ENCODE data around the gene FAM76B. TPM values are rescaled to one million over a fixed set of nuclear protein-coding genes. Genes with fewer than 3 reads are reported as not detected.
"Not testable (repeated sequence)": the region's sequence is repeated elsewhere in the genome, so short reads cannot be mapped to it uniquely, and the experiment has no call there.

The FAM76B gene
- total RNA-seq, 5 donors from 2014 or later (not counting 1 experiment from before 2014, with no cell fraction given), result 41.5 to 81.0 (median 45.4) TPM

GRCh38 chr11:95831198-95831883 is 41.8 kb upstream of the FAM76B start:
- Mint-ChIP-seq H3K4me1 (no peaks in the 10 kb centered on the region), H3K36me3 (peaks cover 34% of the 10 kb centered on the region), H3K4me3 (no peak overlapping the region), H3K27ac (peak overlapping the region; percentile 17 to 41), H3K27me3 (no peaks in the 10 kb centered on the region), H3K9me3 (no peaks in the 10 kb centered on the region)
- no peak overlapping the region for H3K4me3 ChIP-seq (ENCODE audit: control insufficient read depth in 1 of 2, extremely low read depth in 1 of 2, low read length in 1 of 2)
- no peak overlapping the region for H3K27ac ChIP-seq (ENCODE audit: low read length)
- DNase-seq (no peak), ATAC-seq (replicated peaks in 1 of 4) (no peak)
- ChIA-PET POLR2A (no interaction called here), CTCF (no interaction called here)
- H3K36me3 ChIP-seq (ENCODE audit: control insufficient read depth in 2 of 2, extremely low read depth in 1 of 2, insufficient read depth in 1 of 2, low read length in 1 of 2), result peaks cover 3 to 53% of the 10 kb centered on the region in 2 donors
- no peaks in the 10 kb centered on the region for H3K9me3 ChIP-seq
- H3K27me3 ChIP-seq (replicated peaks in 1 of 2; ENCODE audit: control insufficient read depth in 2 of 2, extremely low read depth in 1 of 2, insufficient read depth in 2 of 2, low read length in 1 of 2), result no peaks in the 10 kb centered on the region
- H3K4me1 ChIP-seq (ENCODE audit: control insufficient read depth in 1 of 2, extremely low read depth in 1 of 2, insufficient read depth in 2 of 2, low read length in 2 of 2), result no peaks in the 10 kb centered on the region
- WGBS (ENCODE audit: insufficient coverage), result no CpG with 5 or more reads among the region's 2 CpGs

- H3K4me1 ChIP-seq (ENCODE audit: control insufficient read depth in 1 of 2, extremely low read depth in 1 of 2, insufficient read depth in 2 of 2, low read length in 2 of 2), result no peaks in the 10 kb centered on the region
- CTCF ChIA-PET, result interaction anchor here in 1 of 2 donors (0.8 kb wide), 1 partner anchor 33 kb away, joined by 3 read pairs; no protein-coding TSS in a partner anchor
- no peaks in the 10 kb centered on the region for H3K4me1 Mint-ChIP-seq
- no peaks in the 10 kb centered on the region for H3K27me3 Mint-ChIP-seq
- no peaks in the 10 kb centered on the region for H3K9me3 ChIP-seq
- H3K27me3 ChIP-seq (replicated peaks in 1 of 2; ENCODE audit: control insufficient read depth in 2 of 2, extremely low read depth in 1 of 2, insufficient read depth in 2 of 2, low read length in 1 of 2), result no peaks in the 10 kb centered on the region
- no peak overlapping the region for H3K27ac ChIP-seq (ENCODE audit: low read length)
- no peak overlapping the region for H3K4me3 Mint-ChIP-seq
- no peaks in the 10 kb centered on the region for H3K9me3 Mint-ChIP-seq
- H3K36me3 ChIP-seq (ENCODE audit: control insufficient read depth in 2 of 2, extremely low read depth in 1 of 2, insufficient read depth in 1 of 2, low read length in 1 of 2), result peaks cover 3 to 44% of the 10 kb centered on the region in 2 donors
- WGBS (ENCODE audit: insufficient coverage), result no CpG with 5 or more reads among the region's 1 CpG
- POLR2A ChIA-PET, result interaction anchor here in 1 of 2 donors (0.6 kb wide), 1 partner anchor 138 kb away, joined by 3 read pairs; no protein-coding TSS in a partner anchor
- peaks cover 40% of the 10 kb centered on the region for H3K36me3 Mint-ChIP-seq
- ATAC-seq (replicated peaks in 1 of 4) (no peak), DNase-seq (no peak)
- peak overlapping the region in 1 of 2 donors; percentile 24 for H3K27ac Mint-ChIP-seq
- H3K4me3 ChIP-seq (ENCODE audit: control insufficient read depth in 1 of 2, extremely low read depth in 1 of 2, low read length in 1 of 2), result no peak overlapping the region
Measured at GRCh38 chr11:95829580-95830259, 40.1 kb upstream of the FAM76B start.

- no peak overlapping the region for H3K4me3 Mint-ChIP-seq
- H3K9me3 Mint-ChIP-seq, result no peaks in the 10 kb centered on the region
- DNase-seq (no peak), ATAC-seq (replicated peaks in 1 of 4) (no peak)
- Histone ChIP-seq H3K27ac (ENCODE audit: low read length) (no peak overlapping the region), H3K36me3 (ENCODE audit: control insufficient read depth in 2 of 2, extremely low read depth in 1 of 2, insufficient read depth in 1 of 2, low read length in 1 of 2) (peaks cover under 1 to 33% of the 10 kb centered on the region in 2 donors), H3K9me3 (no peaks in the 10 kb centered on the region), H3K4me1 (ENCODE audit: control insufficient read depth in 1 of 2, extremely low read depth in 1 of 2, insufficient read depth in 2 of 2, low read length in 2 of 2) (no peaks in the 10 kb centered on the region), H3K4me3 (ENCODE audit: control insufficient read depth in 1 of 2, extremely low read depth in 1 of 2, low read length in 1 of 2) (no peak overlapping the region), H3K27me3 (replicated peaks in 1 of 2; ENCODE audit: control insufficient read depth in 2 of 2, extremely low read depth in 1 of 2, insufficient read depth in 2 of 2, low read length in 1 of 2) (no peaks in the 10 kb centered on the region)
- WGBS (ENCODE audit: insufficient coverage), result no CpG with 5 or more reads among the region's 4 CpGs
- CTCF ChIA-PET, result interaction anchor here (0.6 to 1.1 kb wide), 4 partner anchors 8 to 1378 kb away, joined by 3 to 5 read pairs (median 4); no protein-coding TSS in a partner anchor
- H3K4me1 Mint-ChIP-seq, result no peaks in the 10 kb centered on the region
- POLR2A ChIA-PET, result interaction anchor here (0.5 to 0.7 kb wide), 2 partner anchors 20 to 592 kb away, joined by 3 read pairs; no protein-coding TSS in a partner anchor
- no peaks in the 10 kb centered on the region for H3K27me3 Mint-ChIP-seq
- H3K27ac Mint-ChIP-seq, result no peak overlapping the region
- peaks cover 47% of the 10 kb centered on the region for H3K36me3 Mint-ChIP-seq
Measured at GRCh38 chr11:95827696-95828095, 38.1 kb upstream of the FAM76B start.

- no peak overlapping the region for H3K27ac ChIP-seq (ENCODE audit: low read length)
- H3K36me3 ChIP-seq (ENCODE audit: control insufficient read depth in 2 of 2, extremely low read depth in 1 of 2, insufficient read depth in 1 of 2, low read length in 1 of 2), result peaks cover 0 to 31% of the 10 kb centered on the region in 2 donors
- Mint-ChIP-seq H3K27me3 (no peaks in the 10 kb centered on the region), H3K27ac (peak overlapping the region in 1 of 2 donors; percentile 61), H3K4me1 (no peaks in the 10 kb centered on the region), H3K9me3 (no peaks in the 10 kb centered on the region), H3K4me3 (no peak overlapping the region), H3K36me3 (peaks cover 63% of the 10 kb centered on the region)
- H3K9me3 ChIP-seq, result no peaks in the 10 kb centered on the region
- no peak overlapping the region for H3K4me3 ChIP-seq (ENCODE audit: control insufficient read depth in 1 of 2, extremely low read depth in 1 of 2, low read length in 1 of 2)
- no peak for DNase-seq
- CTCF ChIA-PET, result interaction anchor here in 1 of 2 donors (0.6 kb wide), 1 partner anchor 11 kb away, joined by 4 read pairs; no protein-coding TSS in a partner anchor
- no peak for ATAC-seq (replicated peaks in 1 of 4)
- POLR2A ChIA-PET, result interaction anchor here in 1 of 2 donors (0.6 kb wide), 1 partner anchor 1654 kb away, joined by 3 read pairs; no protein-coding TSS in a partner anchor
- H3K27me3 ChIP-seq (replicated peaks in 1 of 2; ENCODE audit: control insufficient read depth in 2 of 2, extremely low read depth in 1 of 2, insufficient read depth in 2 of 2, low read length in 1 of 2), result no peaks in the 10 kb centered on the region
- WGBS (ENCODE audit: insufficient coverage), result no CpG with 5 or more reads among the region's 2 CpGs
- no peaks in the 10 kb centered on the region for H3K4me1 ChIP-seq (ENCODE audit: control insufficient read depth in 1 of 2, extremely low read depth in 1 of 2, insufficient read depth in 2 of 2, low read length in 2 of 2)
Measured at GRCh38 chr11:95821640-95822039, 32.1 kb upstream of the FAM76B start.

GRCh38 chr11:95816037-95816436 is 26.5 kb upstream of the FAM76B start:
- no peaks in the 10 kb centered on the region for H3K4me1 Mint-ChIP-seq
- no peaks in the 10 kb centered on the region for H3K9me3 ChIP-seq
- ChIA-PET CTCF (interaction anchor here in 1 of 2 donors (0.6 kb wide), 1 partner anchor 40 kb away, joined by 4 read pairs; no protein-coding TSS in a partner anchor), POLR2A (no interaction called here)
- no peak overlapping the region for H3K4me3 ChIP-seq (ENCODE audit: control insufficient read depth in 1 of 2, extremely low read depth in 1 of 2, low read length in 1 of 2)
- ATAC-seq (replicated peaks in 1 of 4) (no peak), DNase-seq (no peak)
- no peaks in the 10 kb centered on the region for H3K27me3 Mint-ChIP-seq
- no CpG with 5 or more reads among the region's 2 CpGs for WGBS (ENCODE audit: insufficient coverage)
- no peaks in the 10 kb centered on the region for H3K27me3 ChIP-seq (replicated peaks in 1 of 2; ENCODE audit: control insufficient read depth in 2 of 2, extremely low read depth in 1 of 2, insufficient read depth in 2 of 2, low read length in 1 of 2)
- no peaks in the 10 kb centered on the region for H3K4me1 ChIP-seq (ENCODE audit: control insufficient read depth in 1 of 2, extremely low read depth in 1 of 2, insufficient read depth in 2 of 2, low read length in 2 of 2)
- no peaks in the 10 kb centered on the region for H3K9me3 Mint-ChIP-seq
- peaks cover 3 to 26% of the 10 kb centered on the region in 2 donors for H3K36me3 ChIP-seq (ENCODE audit: control insufficient read depth in 2 of 2, extremely low read depth in 1 of 2, insufficient read depth in 1 of 2, low read length in 1 of 2)
- H3K27ac ChIP-seq (ENCODE audit: low read length), result no peak overlapping the region
- no peak overlapping the region for H3K4me3 Mint-ChIP-seq
- H3K36me3 Mint-ChIP-seq, result peaks cover 52% of the 10 kb centered on the region
- no peak overlapping the region for H3K27ac Mint-ChIP-seq

- H3K27ac Mint-ChIP-seq; ATAC-seq (replicated peaks in 1 of 4); H3K9me3 ChIP-seq; H3K4me1 Mint-ChIP-seq; POLR2A ChIA-PET; H3K27me3 Mint-ChIP-seq; DNase-seq; H3K27ac ChIP-seq (ENCODE audit: low read length); H3K4me3 ChIP-seq (ENCODE audit: control insufficient read depth in 1 of 2, extremely low read depth in 1 of 2, low read length in 1 of 2); H3K4me3 Mint-ChIP-seq; H3K9me3 Mint-ChIP-seq; H3K4me1 ChIP-seq (ENCODE audit: control insufficient read depth in 1 of 2, extremely low read depth in 1 of 2, insufficient read depth in 2 of 2, low read length in 2 of 2); H3K27me3 ChIP-seq (replicated peaks in 1 of 2; ENCODE audit: control insufficient read depth in 2 of 2, extremely low read depth in 1 of 2, insufficient read depth in 2 of 2, low read length in 1 of 2): not testable (repeated sequence)
- WGBS (ENCODE audit: insufficient coverage), result 90% methylated on average over 2 of the region's 4 CpGs
- H3K36me3 Mint-ChIP-seq, result peaks cover 38% of the 10 kb centered on the region
- H3K36me3 ChIP-seq (ENCODE audit: control insufficient read depth in 2 of 2, extremely low read depth in 1 of 2, insufficient read depth in 1 of 2, low read length in 1 of 2), result peaks cover 10 to 15% of the 10 kb centered on the region in 2 donors
- CTCF ChIA-PET, result interaction anchor here in 1 of 2 donors (0.6 kb wide), 1 partner anchor 542 kb away, joined by 3 read pairs; no protein-coding TSS in a partner anchor
Measured at GRCh38 chr11:95811052-95811451, 21.5 kb upstream of the FAM76B start.

Data from T-cell (primary cell).